ENCODE measurements around the gene MTRFR.

MTRFR gene

GRCh38 chr12:123266679-123267277 is 33.5 kb downstream of the MTRFR start:
- ATAC-seq, result no peak
- TF ChIP-seq PATZ1 (CRISPR knock-in tag; IDR thresholded peaks at IDR 0.05; ENCODE audit: borderline replicate concordance) (no peak), CSDC2 (CRISPR knock-in tag; IDR thresholded peaks at IDR 0.05) (no peak), OSR1 (CRISPR knock-in tag; IDR thresholded peaks at IDR 0.05) (no peak), SNAI2 (CRISPR knock-in tag; IDR thresholded peaks at IDR 0.05) (no peak), BACH2 (CRISPR knock-in tag; IDR thresholded peaks at IDR 0.05; ENCODE audit: borderline replicate concordance) (no peak), ARNTL (CRISPR knock-in tag; IDR thresholded peaks at IDR 0.05; ENCODE audit: borderline replicate concordance, low read depth) (no peak), ESRRG (CRISPR knock-in tag; IDR thresholded peaks at IDR 0.05) (no peak), ZFP30 (CRISPR knock-in tag; IDR thresholded peaks at IDR 0.05) (no peak), TOX (CRISPR knock-in tag; IDR thresholded peaks at IDR 0.05; ENCODE audit: borderline replicate concordance) (no peak), ZFP3 (CRISPR knock-in tag; IDR thresholded peaks at IDR 0.05) (no peak), ISL1 (CRISPR knock-in tag; IDR thresholded peaks at IDR 0.05) (no peak), TCF4 (CRISPR knock-in tag; IDR thresholded peaks at IDR 0.05; ENCODE audit: borderline replicate concordance) (no peak), RARB (CRISPR knock-in tag; IDR thresholded peaks at IDR 0.05) (no peak)

GRCh38 chr12:123267335-123267920 is 34.2 kb downstream of the MTRFR start:
- ATAC-seq, result no peak
- no peak for TF ChIP-seq ZNF70 (CRISPR knock-in tag; IDR thresholded peaks at IDR 0.05)
- TF ChIP-seq TCF4 (CRISPR knock-in tag; IDR thresholded peaks at IDR 0.05; ENCODE audit: borderline replicate concordance), result no peak
- no peak for TF ChIP-seq PPARA (CRISPR knock-in tag; IDR thresholded peaks at IDR 0.05; ENCODE audit: borderline replicate concordance)
- no peak for TF ChIP-seq TSHZ2 (CRISPR knock-in tag; IDR thresholded peaks at IDR 0.05)
- TF ChIP-seq CREB5 (CRISPR knock-in tag; IDR thresholded peaks at IDR 0.05; ENCODE audit: low read depth), result no peak

GRCh38 chr12:123267991-123268843 is 35.0 kb downstream of the MTRFR start:
- no peak for TF ChIP-seq ZNF8 (CRISPR knock-in tag; IDR thresholded peaks at IDR 0.05)
- TF ChIP-seq CREB5 (CRISPR knock-in tag; IDR thresholded peaks at IDR 0.05; ENCODE audit: low read depth), result no peak
- peak; percentile 46; the same call in 1 of the 2 replicates for TF ChIP-seq TCF4 (CRISPR knock-in tag; IDR thresholded peaks at IDR 0.05; ENCODE audit: borderline replicate concordance)
- TF ChIP-seq PPARA (CRISPR knock-in tag; IDR thresholded peaks at IDR 0.05; ENCODE audit: borderline replicate concordance), result no peak
- TF ChIP-seq TOX (CRISPR knock-in tag; IDR thresholded peaks at IDR 0.05; ENCODE audit: borderline replicate concordance), result no peak
- TF ChIP-seq GLIS3 (CRISPR knock-in tag; IDR thresholded peaks at IDR 0.05), result no peak
- no peak for TF ChIP-seq CSDC2 (CRISPR knock-in tag; IDR thresholded peaks at IDR 0.05)
- TF ChIP-seq ZFP30 (CRISPR knock-in tag; IDR thresholded peaks at IDR 0.05), result no peak
- TF ChIP-seq ARNTL (CRISPR knock-in tag; IDR thresholded peaks at IDR 0.05; ENCODE audit: borderline replicate concordance, low read depth), result no peak
- peak; percentile 46 for TF ChIP-seq TSHZ2 (CRISPR knock-in tag; IDR thresholded peaks at IDR 0.05)
- TF ChIP-seq ZNF70 (CRISPR knock-in tag; IDR thresholded peaks at IDR 0.05), result peak; percentile 18; the same call in 1 of the 2 replicates
- ATAC-seq, result peak; percentile 1; the same call in 1 of the 3 replicates

All from SK-N-SH treated with all-trans-retinoic acid at 6 μM for 48 hours (cell line).